Fibroblast of mammary gland (primary cell): ENCODE results near the gene LCN2.

Experiments
- DNase-seq: peaks from one replicate; pipeline ENCODE4 v3.0.0-alpha.2; 2010; ENCODE audit warnings: low read depth
- H3K4me3 ChIP-seq: 2 replicates; pipeline ENCODE4 v1.5.1; 2011; ENCODE audit warnings: low read depth, mild to moderate bottlenecking, low read length, moderate library complexity; ENCODE audit not compliant: control insufficient read depth
- CTCF ChIP-seq: conservative IDR thresholded peaks from 2 replicates; pipeline ENCODE4 v1.5.1; 2011; ENCODE audit warnings: low read depth, low read length, inconsistent platforms; ENCODE audit not compliant: control insufficient read depth, insufficient read depth

LCN2 gene

GRCh38 chr9:128149001-128149701 lies at the start of gene LCN2:
TSS of gene LCN2 (plus strand) at chr9:128149453. CDS start at chr9:128149526, 73 bp downstream.
- no peak for TF ChIP-seq CTCF
- no peak for DNase-seq
- H3K4me3 ChIP-seq: no peak within 1 kb of the TSS

- no peak for TF ChIP-seq CTCF
- H3K4me3 ChIP-seq: peak overlapping the region; percentile 69
- DNase-seq: peak; percentile 61
These were observed 49.2 kb upstream of the LCN2 start for GRCh38 chr9:128099932-128100491.

GRCh38 chr9:128100581-128100980 lies 48.7 kb upstream of the LCN2 start:
- no peak for DNase-seq
- no peak overlapping the region for H3K4me3 ChIP-seq
- TF ChIP-seq CTCF: no peak

- no peak for TF ChIP-seq CTCF
- peak; percentile 25 for DNase-seq
- H3K4me3 ChIP-seq: no peak overlapping the region
These were observed 48.0 kb upstream of the LCN2 start for GRCh38 chr9:128101231-128101661.

GRCh38 chr9:128101690-128102089 lies 47.6 kb upstream of the LCN2 start:
- H3K4me3 ChIP-seq: no peak overlapping the region
- no peak for DNase-seq
- TF ChIP-seq CTCF: no peak

GRCh38 chr9:128102196-128102595 lies 47.1 kb upstream of the LCN2 start:
- TF ChIP-seq CTCF: no peak

More at GRCh38 chr9:128102196-128102595, 47.1 kb upstream of the LCN2 start:
- H3K4me3 ChIP-seq: no peak overlapping the region
- DNase-seq: no peak
